Activated CD4-positive, alpha-beta memory T cell treated with anti-CD3 and anti-CD28 coated beads, Interleukin-2, amount 10 ng/mL, durations not matched to agents 7 days and 5 days (primary cell): Measurements from ENCODE around the gene SUPT20H. TPM values are rescaled to one million over a fixed set of nuclear protein-coding genes. Genes with fewer than 3 reads are reported as not detected.
A peak's percentile ranks its signal among the peaks of the same experiment; 100 is the strongest.

Experiments
- CTCF ChIA-PET: fragments of 350-600 bp; sonication (Branson Sonifier 250); formaldehyde crosslinking; loops from one replicate; lab custom pipeline; 2021; ENCODE audit warnings: antibody characterized with exemption, inconsistent platforms; lab: Charles Lee
- POLR2A ChIA-PET: fragments of 350-600 bp; sonication (Branson Sonifier 250); formaldehyde crosslinking; loops from one replicate; lab custom pipeline; 2021; ENCODE audit warnings: antibody characterized with exemption; lab: Charles Lee
- DNase-seq: peaks from one replicate; pipeline ENCODE4 v3.0.0-alpha.2; 2020
- H3K27ac Mint-ChIP-seq: one replicate; pipeline ENCODE4 v1.8.0; 2021; ENCODE audit warnings: mild to moderate bottlenecking, mixed read lengths
- H3K27me3 Mint-ChIP-seq: one replicate; pipeline ENCODE4 v1.8.0; 2021; ENCODE audit warnings: mixed read lengths
- H3K36me3 Mint-ChIP-seq: one replicate; pipeline ENCODE4 v1.8.0; 2021; ENCODE audit warnings: low read depth, mixed read lengths
- H3K4me1 Mint-ChIP-seq: one replicate; pipeline ENCODE4 v1.8.0; 2021; ENCODE audit warnings: mixed read lengths
- H3K4me3 Mint-ChIP-seq: one replicate; pipeline ENCODE4 v1.8.0; 2021; ENCODE audit warnings: mild to moderate bottlenecking, mixed read lengths
- H3K9me3 Mint-ChIP-seq: one replicate; pipeline ENCODE4 v1.8.0; 2021; ENCODE audit warnings: mixed read lengths
- total RNA-seq, 2 experiments: library from RNA; stranded (reverse); gene quantifications; one replicate each; pipeline ENCODE4 v1.2.3, GENCODE V29; 2021

Gene SUPT20H
- total RNA-seq, 2 experiments from 2014 or later = 70.7 to 70.9 TPM

- DNase-seq = no peak
- H3K9me3 Mint-ChIP-seq = no peaks in the 10 kb centered on the region
- H3K36me3 Mint-ChIP-seq = peaks cover 67% of the 10 kb centered on the region
- H3K27me3 Mint-ChIP-seq = no peaks in the 10 kb centered on the region
- H3K4me1 Mint-ChIP-seq = peaks cover 3% of the 10 kb centered on the region
- ChIA-PET POLR2A (interaction anchor here (1.2 kb wide), 1 partner anchor 12 kb away, joined by 3 read pairs; the partner anchor contains the start of gene ALG5), CTCF (interaction anchor here (0.6 kb wide), 1 partner anchor 705 kb away, joined by 3 read pairs; no protein-coding TSS in a partner anchor)
- no peak overlapping the region for H3K27ac Mint-ChIP-seq
- H3K4me3 Mint-ChIP-seq = no peak overlapping the region
Measured at GRCh38 chr13:36986462-36987240, 72.8 kb downstream of the SUPT20H start.

- H3K4me1 Mint-ChIP-seq = peaks cover 3% of the 10 kb centered on the region
- no peak overlapping the region for H3K4me3 Mint-ChIP-seq
- no peak overlapping the region for H3K27ac Mint-ChIP-seq
- H3K9me3 Mint-ChIP-seq = no peaks in the 10 kb centered on the region
- no peaks in the 10 kb centered on the region for H3K27me3 Mint-ChIP-seq
- DNase-seq = no peak
- ChIA-PET CTCF (interaction anchor here (0.7 to 2.5 kb wide), 14 partner anchors 8 to 562 kb away, joined by 3 to 23 read pairs (median 3); no protein-coding TSS in a partner anchor), POLR2A (interaction anchor here (1.2 to 2.5 kb wide), 3 partner anchors 17 to 32 kb away, joined by 4 to 8 read pairs (median 6); partner anchors contain the start of gene EXOSC8)
- H3K36me3 Mint-ChIP-seq = peaks cover 40% of the 10 kb centered on the region
Measured at GRCh38 chr13:36981156-36981743, 78.2 kb downstream of the SUPT20H start.

- H3K9me3 Mint-ChIP-seq = peaks cover 5% of the 10 kb centered on the region
- H3K36me3 Mint-ChIP-seq = peaks cover 41% of the 10 kb centered on the region
- H3K4me1 Mint-ChIP-seq = peaks cover 3% of the 10 kb centered on the region
- H3K27me3 Mint-ChIP-seq = no peaks in the 10 kb centered on the region
- CTCF ChIA-PET = interaction anchor here (2.5 kb wide), 1 partner anchor 121 kb away, joined by 23 read pairs; no protein-coding TSS in a partner anchor
- no peak for DNase-seq
- POLR2A ChIA-PET = interaction anchor here (0.8 to 1.3 kb wide), 2 partner anchors 12 to 22 kb away, joined by 3 to 5 read pairs; no protein-coding TSS in a partner anchor
- no peak overlapping the region for H3K4me3 Mint-ChIP-seq
- no peak overlapping the region for H3K27ac Mint-ChIP-seq
Measured at GRCh38 chr13:36979361-36980050, 80.0 kb downstream of the SUPT20H start.

DNA sequence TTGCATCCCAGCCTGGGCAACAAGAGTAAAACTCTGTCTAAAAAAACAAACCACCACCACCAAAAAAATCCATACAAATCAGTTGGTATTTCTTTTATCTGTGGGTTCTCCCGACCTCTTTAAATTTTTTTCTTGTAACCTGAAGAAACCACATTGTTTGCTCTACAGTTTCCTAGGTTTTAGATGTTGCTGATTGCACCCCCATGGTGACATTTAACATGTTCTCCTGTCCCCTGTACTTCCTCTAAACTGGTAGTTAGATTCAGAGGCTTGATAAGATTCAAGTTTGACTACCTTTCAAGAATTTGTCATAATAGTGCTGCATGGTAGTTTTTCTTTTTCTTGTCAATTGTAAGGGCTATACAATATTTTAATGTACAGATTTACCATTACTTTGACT lies 84.3 kb downstream of the SUPT20H start:
- Mint-ChIP-seq H3K4me3 (no peak overlapping the region), H3K36me3 (peaks cover 46% of the 10 kb centered on the region), H3K27me3 (no peaks in the 10 kb centered on the region), H3K27ac (no peak overlapping the region), H3K9me3 (peaks cover 5% of the 10 kb centered on the region), H3K4me1 (no peaks in the 10 kb centered on the region)
- ChIA-PET POLR2A (no interaction called here), CTCF (interaction anchor here (1.2 kb wide), 1 partner anchor 8 kb away, joined by 3 read pairs; no protein-coding TSS in a partner anchor)
- DNase-seq = no peak

DNA sequence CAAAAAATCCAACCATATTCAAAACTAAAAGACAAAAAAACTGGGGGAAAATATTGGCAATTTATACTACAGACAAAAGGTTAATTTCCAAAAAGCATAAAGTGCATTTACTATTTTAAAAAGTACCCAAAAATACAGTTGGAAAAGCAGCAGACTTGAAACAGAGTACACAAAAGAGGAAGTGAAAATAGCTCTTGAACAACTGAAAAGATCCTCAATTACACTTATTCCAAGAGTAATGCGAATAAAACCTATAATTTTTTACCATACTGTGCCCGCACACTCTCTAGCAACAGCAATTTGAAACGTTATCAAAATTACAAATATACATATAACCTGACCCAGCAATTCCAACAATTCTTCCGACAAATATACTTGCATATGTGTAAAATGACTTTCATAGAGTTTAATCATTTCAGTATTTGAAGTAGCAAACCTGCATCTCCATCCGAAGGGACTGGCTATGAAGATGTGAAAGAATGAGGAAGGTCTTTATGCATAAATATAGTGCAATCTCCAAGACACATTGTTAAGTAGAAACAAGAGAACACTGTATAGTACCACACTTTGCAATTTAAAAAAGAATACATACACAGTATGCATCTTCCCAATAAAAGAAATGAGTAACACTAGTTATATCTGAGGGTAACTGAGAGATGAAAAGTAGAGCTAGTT lies 85.7 kb downstream of the SUPT20H start:
- ChIA-PET POLR2A (interaction anchor here (0.9 kb wide), 1 partner anchor 26 kb away, joined by 3 read pairs; the partner anchor contains the start of gene EXOSC8), CTCF (interaction anchor here (0.5 to 0.6 kb wide), 2 partner anchors 90 to 117 kb away, joined by 3 to 4 read pairs; no protein-coding TSS in a partner anchor)
- DNase-seq = no peak
- Mint-ChIP-seq H3K36me3 (peaks cover 44% of the 10 kb centered on the region), H3K27me3 (no peaks in the 10 kb centered on the region), H3K27ac (no peak overlapping the region), H3K4me1 (no peaks in the 10 kb centered on the region), H3K9me3 (peaks cover 5% of the 10 kb centered on the region), H3K4me3 (no peak overlapping the region)

DNA sequence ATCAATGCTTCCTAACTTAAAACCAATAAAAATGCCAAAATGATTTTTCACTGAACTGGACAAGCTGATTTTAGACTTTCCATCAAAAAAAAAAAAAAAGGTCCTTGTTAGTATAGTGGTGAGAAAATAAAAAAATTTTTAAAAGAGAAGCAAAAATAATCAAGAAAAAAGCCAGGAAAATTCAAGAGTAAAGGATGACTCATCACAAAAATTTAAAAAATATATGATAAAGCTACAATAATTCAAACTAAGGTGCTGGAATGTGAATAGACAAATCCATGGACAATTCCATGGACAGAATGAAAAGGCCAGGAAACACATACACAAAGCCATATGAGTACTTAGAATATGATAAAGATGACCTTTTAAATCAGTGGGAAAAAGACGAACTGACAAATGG lies 86.5 kb downstream of the SUPT20H start:
- Mint-ChIP-seq H3K27me3 (no peaks in the 10 kb centered on the region), H3K27ac (no peak overlapping the region), H3K4me3 (no peak overlapping the region), H3K9me3 (peaks cover 5% of the 10 kb centered on the region), H3K36me3 (peaks cover 50% of the 10 kb centered on the region), H3K4me1 (no peaks in the 10 kb centered on the region)
- no peak for DNase-seq
- ChIA-PET POLR2A (interaction anchor here (0.6 kb wide), 1 partner anchor 24 kb away, joined by 3 read pairs; no protein-coding TSS in a partner anchor), CTCF (interaction anchor here (0.6 to 0.7 kb wide), 2 partner anchors 9 to 116 kb away, joined by 3 to 6 read pairs; no protein-coding TSS in a partner anchor)

DNA sequence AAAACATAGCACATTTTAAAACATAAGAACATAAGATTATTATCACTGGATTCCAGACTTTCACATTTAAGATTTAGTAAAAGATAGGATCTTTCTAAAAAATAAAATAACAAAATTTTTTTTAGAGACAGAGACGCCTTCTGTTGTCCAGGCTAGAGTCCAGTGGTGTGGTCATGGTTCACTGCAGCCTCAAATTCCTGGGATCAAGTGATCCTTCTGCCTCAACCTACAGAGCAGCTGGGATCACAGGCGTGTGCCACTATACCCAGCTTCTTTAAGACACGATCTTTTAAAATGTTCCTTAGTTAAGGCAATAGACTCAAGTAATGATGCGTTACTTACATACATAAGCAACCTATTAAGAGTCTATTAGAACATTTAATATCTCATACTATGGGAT lies 93.1 kb downstream of the SUPT20H start:
- CTCF ChIA-PET = no interaction called here

GRCh38 chr13:36965767-36966166 lies 93.7 kb downstream of the SUPT20H start:
- Mint-ChIP-seq H3K27me3 (no peaks in the 10 kb centered on the region), H3K9me3 (no peaks in the 10 kb centered on the region), H3K36me3 (peaks cover 41% of the 10 kb centered on the region), H3K4me3 (no peak overlapping the region), H3K4me1 (peaks cover 10% of the 10 kb centered on the region), H3K27ac (peak overlapping the region; percentile 33)
- ChIA-PET POLR2A (no interaction called here), CTCF (no interaction called here)
- DNase-seq = no peak

More for the DNA sequence above, 93.1 kb downstream of the SUPT20H start:
- H3K9me3 Mint-ChIP-seq = no peaks in the 10 kb centered on the region
- H3K4me1 Mint-ChIP-seq = peaks cover 10% of the 10 kb centered on the region
- POLR2A ChIA-PET = no interaction called here
- H3K4me3 Mint-ChIP-seq = no peak overlapping the region
- H3K27me3 Mint-ChIP-seq = no peaks in the 10 kb centered on the region
- DNase-seq = no peak
- H3K36me3 Mint-ChIP-seq = peaks cover 43% of the 10 kb centered on the region
- no peak overlapping the region for H3K27ac Mint-ChIP-seq

GRCh38 chr13:36959456-36960116 lies 99.9 kb downstream of the SUPT20H start:
- Mint-ChIP-seq H3K4me3 (no peak overlapping the region), H3K27me3 (no peaks in the 10 kb centered on the region)
- POLR2A ChIA-PET = no interaction called here

More at GRCh38 chr13:36959456-36960116, 99.9 kb downstream of the SUPT20H start:
- H3K36me3 Mint-ChIP-seq = peaks cover 12% of the 10 kb centered on the region
- H3K27ac Mint-ChIP-seq = no peak overlapping the region
- CTCF ChIA-PET = no interaction called here
- no peaks in the 10 kb centered on the region for H3K9me3 Mint-ChIP-seq
- no peak for DNase-seq
- H3K4me1 Mint-ChIP-seq = peaks cover 2% of the 10 kb centered on the region
